Muscle of leg (tissue), 11 donors: Measurements from ENCODE around the gene SLC30A4. TPM values are rescaled to one million over a fixed set of nuclear protein-coding genes. Genes with fewer than 3 reads are reported as not detected.
A peak's percentile ranks its signal among the peaks of the same experiment; 100 is the strongest.
"Not testable (repeated sequence)": the region's sequence is repeated elsewhere in the genome, so short reads cannot be mapped to it uniquely, and the experiment has no call there.

ENCODE experiments used
- DNase-seq: peaks from one replicate; pipeline ENCODE4 v3.0.0; 2013
- H3K27ac ChIP-seq: one replicate; pipeline ENCODE4 v1.5.1; 2013; ENCODE audit warnings: mild to moderate bottlenecking, low read length, control low read depth
- H3K27me3 ChIP-seq: one replicate; pipeline ENCODE4 v1.6.1; 2013; ENCODE audit warnings: low read length; ENCODE audit not compliant: control insufficient read depth, insufficient read depth
- H3K36me3 ChIP-seq: one replicate; pipeline ENCODE4 v1.6.1; 2013; ENCODE audit warnings: low read length; ENCODE audit not compliant: control insufficient read depth, insufficient read depth
- H3K4me1 ChIP-seq: one replicate; pipeline ENCODE4 v1.6.1; 2013; ENCODE audit warnings: low read length; ENCODE audit not compliant: control insufficient read depth, insufficient read depth
- H3K4me3 ChIP-seq: one replicate; pipeline ENCODE4 v1.5.1; 2013; ENCODE audit warnings: low read length, control low read depth
- H3K9me3 ChIP-seq: replicated peaks from 2 replicates; pipeline ENCODE4 v1.6.1; 2013; ENCODE audit warnings: low read depth, low read length; ENCODE audit not compliant: control insufficient read depth
- WGBS: methylation state at CpG from one replicate; pipeline ENCODE4 v1.1.5; 2013; ENCODE audit warnings: missing lambda C conversion rate; ENCODE audit not compliant: insufficient coverage; 5-methylcytosine and 5-hydroxymethylcytosine counted together
- polyA plus RNA-seq, 8 donors: library from polyadenylated mRNA; unstranded; fragments of 120-200 nt; gene quantifications; one replicate each; pipeline versions ENCODE4 v1.2.1 to v1.2.3, GENCODE V29; 2013; ENCODE audit warnings: inconsistent platforms in 1 of 8, low replicate concordance in 1 of 8; ENCODE audit not compliant: insufficient read length in 8 of 8, insufficient read depth in 1 of 8
- total RNA-seq: library from RNA; stranded (reverse); fragments of 120-200 nt; gene quantifications from one replicate; pipeline ENCODE4 v1.2.4, GENCODE V29; 2013

Gene SLC30A4
- total and polyA plus RNA-seq, 9 donors, result 2.9 to 7.0 (median 4.7) TPM

GRCh38 chr15:45543051-45543450, 20.5 kb upstream of the SLC30A4 start:
- 50% methylated on average over 1 of the region's 3 CpGs for WGBS
- H3K4me3 ChIP-seq, result no peak overlapping the region
- no peak for DNase-seq
- no peaks in the 10 kb centered on the region for H3K9me3 ChIP-seq
- no peaks in the 10 kb centered on the region for H3K27me3 ChIP-seq
- no peaks in the 10 kb centered on the region for H3K4me1 ChIP-seq
- H3K36me3 ChIP-seq, result no peaks in the 10 kb centered on the region
- no peak overlapping the region for H3K27ac ChIP-seq

DNA sequence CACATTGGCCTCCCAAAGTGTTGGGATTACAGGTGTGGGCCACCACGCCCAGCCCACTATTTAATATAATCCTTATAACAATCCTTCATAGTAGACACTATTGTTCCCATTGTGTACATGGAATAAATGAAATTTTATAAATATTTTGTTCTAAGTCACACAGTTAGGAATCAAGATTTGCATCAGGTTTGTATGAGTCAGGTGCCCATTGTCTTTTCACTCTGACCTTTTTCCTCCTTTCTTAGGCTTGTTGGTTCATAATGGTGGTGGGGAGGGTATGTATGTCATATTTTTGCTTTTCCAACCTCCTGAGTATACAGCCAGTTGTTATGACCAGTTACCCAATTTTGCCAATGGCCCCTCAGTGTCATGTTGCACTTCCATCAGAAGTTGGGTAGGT, 18.0 kb upstream of the SLC30A4 start:
- Histone ChIP-seq H3K27ac (no peak overlapping the region), H3K4me3 (no peak overlapping the region), H3K4me1 (no peaks in the 10 kb centered on the region), H3K9me3 (no peaks in the 10 kb centered on the region), H3K36me3 (no peaks in the 10 kb centered on the region), H3K27me3 (no peaks in the 10 kb centered on the region)
- no peak for DNase-seq
- whole genome bisulfite sequencing, result no CpG with 5 or more reads among the region's 1 CpG

DNA sequence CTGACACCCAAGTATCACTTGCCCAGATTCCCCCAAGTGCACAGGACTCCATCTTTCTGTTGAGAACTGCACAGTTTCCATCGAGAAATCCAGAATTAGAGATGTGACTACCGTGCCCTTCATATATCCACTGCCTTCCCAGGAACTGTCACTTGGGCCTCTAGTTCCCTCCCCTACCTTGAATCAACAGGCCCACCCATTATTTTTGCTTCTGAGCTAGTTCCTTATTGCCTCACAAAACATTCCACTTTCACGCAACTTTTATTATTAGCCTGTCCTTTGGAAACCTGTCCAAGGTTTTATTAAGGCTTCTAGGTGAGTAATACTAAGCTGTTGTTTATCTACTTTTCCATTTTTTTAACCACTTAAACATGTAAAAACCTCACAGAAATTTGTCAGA, 17.1 kb upstream of the SLC30A4 start:
- Histone ChIP-seq H3K9me3 (no peaks in the 10 kb centered on the region), H3K4me3 (no peak overlapping the region), H3K4me1 (no peaks in the 10 kb centered on the region), H3K27ac (no peak overlapping the region), H3K36me3 (no peaks in the 10 kb centered on the region), H3K27me3 (no peaks in the 10 kb centered on the region)
- DNase-seq, result no peak
- 100% methylated on average over 2 of the region's 3 CpGs for WGBS

DNA sequence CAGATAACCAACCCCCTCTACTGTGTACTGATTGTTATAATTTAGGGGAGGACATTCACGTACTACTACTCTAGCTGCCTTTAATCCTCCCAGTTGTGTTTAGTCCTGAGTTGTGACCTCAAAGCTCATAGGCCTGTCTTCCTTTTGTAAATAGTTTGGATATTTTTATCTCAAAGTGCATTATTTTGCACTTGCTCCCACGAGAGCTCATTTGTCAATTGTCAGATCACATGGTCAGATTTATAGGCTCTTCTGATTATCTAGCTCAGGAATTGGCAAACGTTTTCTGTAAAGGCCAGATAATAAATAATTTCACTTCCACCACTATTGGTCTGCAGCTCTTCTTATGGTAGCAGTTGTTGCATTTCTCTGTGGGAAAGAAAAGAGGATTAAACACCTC, 14.4 kb upstream of the SLC30A4 start:
- Histone ChIP-seq H3K4me3 (no peak overlapping the region), H3K36me3 (no peaks in the 10 kb centered on the region), H3K27me3 (no peaks in the 10 kb centered on the region), H3K9me3 (no peaks in the 10 kb centered on the region), H3K4me1 (no peaks in the 10 kb centered on the region), H3K27ac (no peak overlapping the region)
- no CpG with 5 or more reads among the region's 3 CpGs for WGBS
- DNase-seq, result no peak

- DNase-seq, result no peak
- Histone ChIP-seq H3K36me3 (no peaks in the 10 kb centered on the region), H3K9me3 (no peaks in the 10 kb centered on the region), H3K4me3 (no peak overlapping the region), H3K27me3 (no peaks in the 10 kb centered on the region), H3K4me1 (no peaks in the 10 kb centered on the region), H3K27ac (no peak overlapping the region)
- WGBS, result 86% methylated on average over 2 of the region's 2 CpGs
Measured at GRCh38 chr15:45535486-45536042, 13.0 kb upstream of the SLC30A4 start.

GRCh38 chr15:45534821-45535220, 12.3 kb upstream of the SLC30A4 start:
- Histone ChIP-seq H3K36me3 (no peaks in the 10 kb centered on the region), H3K4me1 (no peaks in the 10 kb centered on the region), H3K9me3 (no peaks in the 10 kb centered on the region), H3K4me3 (no peak overlapping the region), H3K27me3 (no peaks in the 10 kb centered on the region), H3K27ac (no peak overlapping the region)
- no CpG with 5 or more reads among the region's 1 CpG for WGBS
- DNase-seq, result no peak

DNA sequence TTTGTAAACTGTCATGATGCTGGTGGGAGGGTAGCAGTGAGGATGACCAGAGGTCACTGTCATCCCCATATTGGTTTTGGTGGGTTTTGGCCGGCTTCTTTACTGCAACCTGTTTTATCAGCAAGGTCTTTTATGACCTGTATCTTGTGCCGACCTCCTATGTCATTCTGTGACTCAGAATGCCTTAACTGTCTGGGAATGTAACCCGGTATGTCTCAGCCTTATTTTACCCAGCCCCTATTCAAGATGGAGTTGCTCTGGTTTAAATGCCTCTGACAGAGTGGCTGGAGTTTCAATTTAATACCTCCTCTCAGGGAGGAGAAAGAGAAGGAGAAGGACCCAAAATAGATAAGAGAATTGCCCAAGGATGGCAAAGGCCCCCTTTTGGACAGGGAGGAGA, 10.3 kb upstream of the SLC30A4 start:
- WGBS, result no CpG with 5 or more reads among the region's 3 CpGs

DNA sequence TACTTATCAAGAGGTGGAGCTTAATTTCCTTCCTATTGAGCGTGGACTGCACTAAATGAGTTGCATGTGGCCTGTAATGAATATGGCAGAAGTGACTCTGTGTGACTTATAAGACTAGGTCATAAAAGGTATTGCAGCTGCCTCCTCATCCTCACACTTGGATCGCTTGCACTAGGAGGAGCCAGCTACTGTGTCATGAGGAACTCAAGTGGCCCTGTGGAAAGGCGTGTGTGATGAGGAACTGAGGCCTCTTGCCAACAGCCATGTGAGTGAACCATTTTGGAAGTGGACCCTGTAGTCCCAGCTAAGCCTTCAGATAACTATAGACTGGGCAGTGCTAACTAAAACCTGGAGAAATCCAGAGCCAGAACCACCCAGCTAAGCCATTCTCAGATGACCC, 7.1 kb upstream of the SLC30A4 start:
- no peak for DNase-seq
- H3K4me1 ChIP-seq, result no peaks in the 10 kb centered on the region
- H3K27me3 ChIP-seq, result no peaks in the 10 kb centered on the region
- H3K4me3 ChIP-seq, result no peak overlapping the region
- H3K9me3 ChIP-seq, result no peaks in the 10 kb centered on the region
- no CpG with 5 or more reads among the region's 3 CpGs for WGBS
- H3K36me3 ChIP-seq, result no peaks in the 10 kb centered on the region
- H3K27ac ChIP-seq, result no peak overlapping the region

More for the DNA sequence above, 10.3 kb upstream of the SLC30A4 start:
- not testable (repeated sequence) for DNase-seq, H3K27me3 ChIP-seq, H3K27ac ChIP-seq, H3K4me3 ChIP-seq, H3K9me3 ChIP-seq, H3K4me1 ChIP-seq, H3K36me3 ChIP-seq

GRCh38 chr15:45527086-45527485, 4.5 kb upstream of the SLC30A4 start:
- DNase-seq, result no peak
- Histone ChIP-seq H3K4me3 (no peak overlapping the region), H3K9me3 (no peaks in the 10 kb centered on the region), H3K27me3 (no peaks in the 10 kb centered on the region), H3K27ac (no peak overlapping the region), H3K36me3 (no peaks in the 10 kb centered on the region), H3K4me1 (peaks cover 3% of the 10 kb centered on the region)
- WGBS, result 90% methylated on average over 2 of the region's 8 CpGs

DNA sequence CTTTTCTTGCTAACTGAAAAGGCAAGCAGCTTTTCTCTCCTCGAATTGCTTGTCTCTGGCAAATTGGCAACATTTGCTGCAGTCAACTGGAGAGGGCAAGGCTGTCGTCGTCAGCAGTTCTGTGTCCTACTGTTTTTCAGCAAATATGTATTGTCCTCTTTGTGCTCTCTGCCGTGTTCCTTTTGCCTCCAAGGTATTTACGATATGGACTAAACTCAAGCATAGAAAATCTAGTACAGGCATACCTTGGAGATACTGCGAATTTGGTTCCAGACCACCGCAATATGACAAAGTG, 558 bp upstream of the SLC30A4 start:
- 0% methylated on average over 4 of the region's 7 CpGs for WGBS
- peak overlapping the region; percentile 62 for H3K4me3 ChIP-seq

DNA sequence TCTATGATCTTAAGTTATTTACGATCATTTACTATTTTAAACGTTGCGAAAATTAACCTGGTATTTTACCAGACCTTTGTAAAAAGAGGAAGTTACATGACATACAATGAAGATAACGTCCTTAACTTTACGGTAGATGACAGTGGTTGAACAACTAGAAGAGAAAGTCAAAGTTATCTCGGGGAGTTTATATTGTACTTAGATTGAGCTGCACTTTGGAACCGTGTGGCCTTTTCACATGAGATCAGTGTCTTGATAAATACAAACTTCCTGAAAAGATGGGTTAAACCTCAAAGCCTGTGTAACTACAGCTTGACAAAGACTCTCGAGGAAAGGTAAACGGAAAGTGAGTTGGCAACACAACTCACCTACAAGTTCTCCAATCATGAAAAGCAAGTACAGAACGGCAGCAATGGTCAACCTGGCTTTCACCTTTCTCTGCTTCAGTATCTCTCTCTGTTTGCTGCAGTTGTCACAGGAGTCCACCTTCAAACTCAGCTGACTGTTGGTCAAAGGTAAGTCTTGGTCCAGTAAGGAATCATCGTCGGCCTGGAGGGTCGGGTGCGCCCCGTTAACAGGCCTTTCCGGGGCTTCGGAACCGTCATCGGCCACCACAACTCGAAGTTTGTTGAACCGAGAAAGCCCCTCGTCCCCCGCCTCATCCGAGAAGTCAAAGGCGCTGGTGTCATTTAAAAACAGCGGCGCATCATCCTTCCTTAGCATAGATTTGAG, 793 bp downstream of the SLC30A4 start:
- no peaks in the 10 kb centered on the region for H3K9me3 ChIP-seq
- H3K4me3 ChIP-seq, result peak overlapping the region; percentile 67
- H3K4me1 ChIP-seq, result peaks cover 8% of the 10 kb centered on the region
- no peaks in the 10 kb centered on the region for H3K27me3 ChIP-seq
- WGBS, result under 1% methylated on average over 18 of the region's 27 CpGs
- DNase-seq, result peak; percentile 15
- no peaks in the 10 kb centered on the region for H3K36me3 ChIP-seq
- peak overlapping the region; percentile 77 for H3K27ac ChIP-seq

More for the DNA sequence above, 558 bp upstream of the SLC30A4 start:
- H3K4me1 ChIP-seq, result peaks cover 8% of the 10 kb centered on the region
- H3K27me3 ChIP-seq, result no peaks in the 10 kb centered on the region
- no peak for DNase-seq
- no peaks in the 10 kb centered on the region for H3K36me3 ChIP-seq
- H3K27ac ChIP-seq, result peak overlapping the region; percentile 89
- no peaks in the 10 kb centered on the region for H3K9me3 ChIP-seq
